Caki2 (cell line): ENCODE data around the gene SKP1. TPM values are rescaled to one million over a fixed set of nuclear protein-coding genes. Genes with fewer than 3 reads are reported as not detected.

ENCODE experiments used
- DNase-seq: peaks from one replicate; pipeline ENCODE4 v3.0.0-alpha.2; 2015; ENCODE audit warnings: low read depth
- in situ Hi-C: cut with HindIII; loops from 2 replicates; pipeline ENCODE4 v1.10.0; 2016; ENCODE audit warnings: low sequenced_read_pairs, low pct_unique_long_range_greater_than_20kb, mixed read lengths
- total RNA-seq: library from RNA; depleted of rRNA; stranded (reverse); fragments of >200 nt; shearing (Covaris generic); gene quantifications from 2 replicates; pipeline ENCODE4 v1.2.3, GENCODE V29; 2014; ENCODE audit warnings: low replicate concordance

The SKP1 gene
- total RNA-seq, 1 experiment from 2014 or later, result 685 TPM

- DNase-seq, result no peak
- in situ Hi-C loops, result no loop called here
Measured at GRCh38 chr5:134120386-134121138, 56.2 kb downstream of the SKP1 start.

DNA sequence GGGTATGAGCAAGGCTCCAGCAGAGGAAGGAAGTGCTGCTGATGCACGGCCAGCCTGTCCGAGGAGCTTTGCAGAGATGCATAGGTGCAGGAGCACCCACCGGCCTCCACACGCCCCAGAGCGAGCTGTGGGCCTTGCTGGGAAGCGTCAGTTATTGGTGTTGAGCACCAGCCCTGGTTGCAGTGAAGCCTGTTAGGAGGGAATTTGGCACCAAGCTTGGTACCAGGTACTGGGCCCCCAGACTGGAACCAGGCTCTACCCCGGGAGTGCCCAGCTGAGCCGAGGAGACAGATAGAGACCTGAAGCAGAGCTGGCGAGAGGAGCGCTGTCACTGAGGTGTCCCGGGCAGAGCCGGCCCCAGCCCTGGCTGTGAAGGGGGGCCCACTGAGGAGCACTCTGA, 57.0 kb downstream of the SKP1 start:
- in situ Hi-C loops, result no loop called here

GRCh38 chr5:134118212-134118835, 58.4 kb downstream of the SKP1 start:
- in situ Hi-C loops, result no loop called here
- DNase-seq, result no peak

More for the DNA sequence above, 57.0 kb downstream of the SKP1 start:
- DNase-seq, result no peak

DNA sequence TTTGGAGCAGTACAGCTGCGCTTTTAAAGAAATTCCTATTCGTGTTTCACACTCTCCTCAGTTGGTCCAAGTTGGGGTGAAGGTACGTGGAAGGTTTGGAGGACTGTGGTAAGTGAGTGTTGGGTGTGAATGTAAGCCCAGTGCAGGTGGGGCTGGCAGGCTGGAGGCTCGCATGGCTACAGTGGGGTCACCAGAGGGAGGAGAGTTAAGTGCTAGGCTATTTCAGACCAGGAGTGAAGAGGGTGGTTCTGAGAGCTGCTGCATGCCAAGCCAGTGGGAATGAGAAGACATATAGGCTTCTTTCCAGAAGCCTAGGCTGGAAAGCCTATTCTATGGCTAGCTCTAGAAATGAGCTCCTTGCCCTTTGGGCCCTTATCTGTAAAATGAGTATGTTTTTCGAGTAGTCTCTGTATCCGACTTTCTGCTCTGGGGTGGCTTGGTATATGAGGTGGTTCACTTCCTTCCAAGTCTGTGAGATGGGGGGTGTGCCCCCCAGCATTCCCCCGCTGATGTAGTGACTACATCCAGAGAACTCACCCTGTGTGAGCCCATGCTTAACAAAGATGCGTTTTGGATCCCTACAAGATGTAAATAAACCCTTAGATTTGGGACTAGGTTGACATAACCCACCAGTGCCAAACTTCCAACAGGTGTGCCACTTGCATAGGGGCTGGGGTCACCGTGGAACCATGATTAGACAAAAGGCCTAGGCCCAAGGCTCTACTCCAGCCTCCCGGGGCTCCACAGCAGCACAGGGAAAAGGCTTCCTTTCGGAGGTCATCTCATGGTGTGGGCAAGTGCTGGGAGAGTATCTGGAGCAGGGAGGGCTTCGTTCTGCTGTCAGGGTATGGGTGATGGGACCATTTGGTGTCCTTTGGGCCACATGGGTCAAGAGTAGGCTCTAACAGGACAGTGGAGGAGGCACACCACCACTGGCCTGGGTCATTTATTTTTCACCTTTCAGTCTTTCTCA, 59.7 kb downstream of the SKP1 start:
- in situ Hi-C loops, result no loop called here
- no peak for DNase-seq

- DNase-seq, result no peak
- in situ Hi-C loops, result no loop called here
Measured at GRCh38 chr5:134116286-134116685, 60.5 kb downstream of the SKP1 start.

DNA sequence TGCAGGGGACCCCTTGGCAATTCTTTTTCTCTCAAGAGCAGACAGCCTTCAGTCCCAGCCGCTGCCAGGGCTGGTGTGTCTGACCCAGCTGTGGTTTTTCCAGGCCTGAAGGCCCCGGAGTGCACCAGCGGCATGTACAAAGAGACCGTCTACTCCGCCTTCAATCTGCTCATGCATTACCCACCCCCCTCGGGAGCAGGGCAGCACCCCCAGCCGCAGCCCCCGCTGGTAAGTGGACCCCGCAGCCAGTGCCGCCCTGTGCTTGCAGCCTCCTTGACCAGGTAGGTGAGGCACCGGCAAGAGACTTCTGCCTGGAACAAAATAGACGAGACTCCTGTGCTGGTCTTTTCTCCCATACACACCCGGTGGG, 61.0 kb downstream of the SKP1 start:
- no peak for DNase-seq
- in situ Hi-C loops, result no loop called here

DNA sequence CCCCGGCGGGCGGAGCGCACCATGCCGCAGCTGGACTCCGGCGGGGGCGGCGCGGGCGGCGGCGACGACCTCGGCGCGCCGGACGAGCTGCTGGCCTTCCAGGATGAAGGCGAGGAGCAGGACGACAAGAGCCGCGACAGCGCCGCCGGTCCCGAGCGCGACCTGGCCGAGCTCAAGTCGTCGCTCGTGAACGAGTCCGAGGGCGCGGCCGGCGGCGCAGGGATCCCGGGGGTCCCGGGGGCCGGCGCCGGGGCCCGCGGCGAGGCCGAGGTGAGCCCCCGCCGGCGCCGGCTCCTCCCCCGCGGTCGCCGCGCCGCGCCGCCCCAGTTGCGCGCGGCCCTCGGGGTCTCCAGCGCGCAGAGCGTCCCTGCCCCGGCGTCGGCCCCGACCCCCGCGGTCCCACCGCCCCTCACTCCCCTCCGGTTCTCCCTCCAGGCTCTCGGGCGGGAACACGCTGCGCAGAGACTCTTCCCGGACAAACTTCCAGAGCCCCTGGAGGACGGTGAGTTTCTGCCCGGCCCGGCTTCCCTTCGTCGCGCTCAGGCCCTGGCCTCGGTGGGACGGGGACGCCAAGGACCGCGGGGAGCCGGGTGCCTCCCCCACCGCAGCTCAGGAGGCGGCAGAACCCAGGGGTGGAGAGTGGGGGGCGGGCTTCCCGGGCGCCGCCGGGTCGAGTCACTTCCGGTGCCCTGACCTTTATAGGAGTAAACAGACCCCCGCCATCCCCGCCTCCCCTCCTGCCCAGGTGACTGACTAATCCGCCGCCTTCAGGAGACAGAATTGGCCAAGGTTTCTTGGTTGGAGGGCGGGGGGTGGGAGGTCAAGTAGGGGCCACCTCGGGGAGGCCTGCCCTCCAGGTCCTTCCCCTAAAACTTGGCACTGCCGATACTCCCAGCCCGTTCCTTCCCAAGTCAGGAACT, 61.6 kb downstream of the SKP1 start:
- in situ Hi-C loops, result no loop called here
- no peak for DNase-seq

DNA sequence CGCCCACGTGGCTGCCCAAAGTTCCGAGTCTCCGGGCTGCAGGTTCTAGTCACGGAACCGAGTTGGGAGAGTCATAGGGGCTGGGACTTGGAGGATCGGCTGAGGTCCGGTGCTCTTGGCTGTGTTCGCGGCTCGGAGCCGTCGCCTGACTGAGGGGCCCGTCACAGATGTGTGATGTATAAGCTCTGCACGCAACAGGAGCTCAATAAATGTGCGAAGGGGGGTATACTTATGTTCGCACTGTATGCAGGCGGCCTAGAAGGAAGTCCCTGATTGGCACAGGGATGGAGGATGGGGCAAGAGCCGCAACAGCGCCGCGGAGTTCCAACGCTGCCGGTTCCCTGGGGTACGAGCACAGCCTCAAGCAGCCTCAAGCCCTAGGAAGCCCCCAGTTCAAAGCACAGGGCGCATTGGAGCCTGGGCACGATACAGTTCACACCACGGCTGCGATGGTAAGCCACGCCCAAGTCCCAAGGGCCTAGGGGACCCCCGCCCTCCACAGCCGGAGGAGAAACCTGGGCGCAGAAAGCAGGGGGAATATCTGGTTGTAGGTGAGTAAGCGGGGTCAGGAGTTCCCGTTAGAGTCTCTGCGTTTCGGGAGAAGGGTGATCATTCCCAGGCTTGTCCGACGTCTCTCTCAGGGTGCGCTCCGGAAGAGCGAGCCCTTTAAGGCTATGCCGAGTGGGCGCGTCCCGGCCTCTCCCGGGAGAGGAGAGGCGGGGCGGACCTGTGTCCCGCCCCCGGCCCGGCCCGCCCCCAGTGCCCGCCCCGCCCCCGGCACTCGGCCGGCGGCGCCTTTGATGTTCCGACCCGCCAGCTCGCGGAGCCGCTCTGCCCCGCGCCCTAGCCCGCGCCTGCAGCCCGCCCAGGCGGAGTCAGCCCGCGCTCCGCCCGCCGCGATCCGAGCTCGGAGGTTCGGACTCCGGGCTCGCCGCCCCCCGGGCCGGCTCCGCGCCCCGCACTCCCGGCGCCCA, 62.6 kb downstream of the SKP1 start, which contains the start of gene TCF7:
TSS of gene TCF7 (plus strand) at position 780 of the 974 bp plus-strand sequence. CDS start 226 bp downstream, outside the sequence.
- in situ Hi-C loops, result no loop called here
- DNase-seq, result peak; percentile 70

- in situ Hi-C loops, result no loop called here
- DNase-seq, result no peak
Measured at GRCh38 chr5:134113363-134113889, 63.3 kb downstream of the SKP1 start.

DNA sequence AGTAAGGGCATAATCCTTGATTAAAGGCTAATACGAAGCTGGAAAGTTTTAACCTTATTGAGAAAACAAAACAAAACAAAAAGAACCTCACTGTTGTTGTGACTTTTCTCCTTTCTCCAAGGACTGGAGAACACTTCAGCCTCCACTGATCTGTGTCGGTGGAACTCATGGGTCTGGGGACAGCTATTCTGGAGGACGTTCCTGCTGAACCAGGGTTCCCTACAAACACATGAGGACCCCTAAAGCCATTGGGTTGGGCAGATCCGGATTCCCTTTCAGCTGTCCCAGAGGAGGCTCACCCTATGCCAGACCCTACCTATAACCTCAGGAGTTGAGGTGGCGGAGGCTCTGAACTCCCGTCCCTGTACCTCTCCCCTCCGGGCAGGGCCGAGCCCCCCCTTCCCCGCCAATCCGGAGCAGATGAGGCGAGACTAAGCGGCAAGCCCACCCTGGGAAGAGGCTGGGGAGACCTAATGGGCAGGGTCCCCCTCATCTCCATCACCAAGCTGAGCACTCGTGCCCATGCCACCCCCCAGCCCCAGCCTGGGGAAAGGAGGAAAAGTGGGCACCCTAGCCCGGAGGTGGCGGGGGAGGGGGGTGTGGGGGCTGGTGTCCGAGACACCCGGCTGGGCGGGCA, 63.9 kb downstream of the SKP1 start:
- in situ Hi-C loops, result no loop called here
- DNase-seq, result no peak

DNA sequence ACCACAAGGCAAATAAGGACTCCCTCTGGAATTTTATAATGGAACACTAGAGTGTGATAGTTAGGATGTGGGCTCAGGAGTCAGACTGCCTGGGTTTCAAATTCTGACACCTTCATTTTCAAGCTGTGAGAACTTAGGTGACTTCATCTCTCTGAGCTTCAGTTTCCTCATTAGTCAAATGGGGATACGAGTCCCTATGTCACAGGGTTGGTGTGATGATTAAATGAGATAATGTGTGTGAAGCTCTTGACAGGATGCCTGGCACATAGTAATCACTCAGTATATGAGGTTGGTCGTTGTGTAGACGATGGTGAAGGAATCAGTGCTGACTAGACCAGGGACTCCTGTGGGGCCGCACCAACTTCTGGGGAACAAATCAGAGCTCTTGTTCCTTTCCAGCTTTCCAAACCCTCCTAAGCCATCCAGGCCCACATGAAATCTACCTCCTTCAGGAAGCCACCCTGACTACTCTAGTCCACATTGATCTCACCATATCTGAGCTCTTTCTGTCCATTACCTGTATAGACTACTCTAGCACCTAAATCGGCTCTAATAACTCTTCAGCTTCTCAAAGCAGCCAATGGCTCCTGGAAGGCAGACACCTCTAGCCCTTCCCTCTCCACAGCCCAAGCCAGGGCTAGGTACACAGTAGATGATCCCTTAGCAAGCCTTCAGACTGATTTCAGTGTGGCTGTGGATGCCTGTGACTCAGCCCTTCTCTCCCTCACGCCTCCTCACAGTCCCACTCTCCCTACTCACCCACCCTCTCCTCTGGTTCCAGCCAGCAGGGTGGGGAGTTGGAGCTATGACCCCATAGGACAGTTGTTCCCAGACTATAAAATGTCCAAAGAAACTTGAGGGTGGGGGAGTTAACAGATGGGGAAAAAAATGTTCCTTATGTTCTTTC, 64.8 kb downstream of the SKP1 start:
- no peak for DNase-seq
- in situ Hi-C loops, result no loop called here

DNA sequence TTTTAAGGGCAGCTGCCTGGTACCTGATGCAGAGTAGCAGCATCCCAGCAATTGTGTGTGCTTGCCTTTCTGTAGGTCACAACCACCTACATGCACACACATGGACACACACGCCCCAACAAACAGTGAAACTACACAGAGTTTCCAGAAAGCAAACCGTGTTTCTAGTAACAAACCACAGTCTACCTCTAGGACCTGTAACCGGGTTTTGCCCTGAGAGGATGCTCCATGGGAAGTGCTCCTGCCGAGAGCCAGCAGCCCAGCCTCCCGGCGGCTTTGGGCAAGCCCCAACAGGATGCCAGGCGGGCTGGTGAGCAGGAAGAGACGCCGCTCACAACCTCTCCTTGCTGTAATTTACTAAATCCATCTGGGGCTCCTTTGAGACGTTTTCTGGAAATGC, 66.4 kb downstream of the SKP1 start:
- in situ Hi-C loops, result no loop called here
- no peak for DNase-seq

GRCh38 chr5:134107779-134108178, 69.0 kb downstream of the SKP1 start:
- DNase-seq, result no peak
- in situ Hi-C loops, result no loop called here

DNA sequence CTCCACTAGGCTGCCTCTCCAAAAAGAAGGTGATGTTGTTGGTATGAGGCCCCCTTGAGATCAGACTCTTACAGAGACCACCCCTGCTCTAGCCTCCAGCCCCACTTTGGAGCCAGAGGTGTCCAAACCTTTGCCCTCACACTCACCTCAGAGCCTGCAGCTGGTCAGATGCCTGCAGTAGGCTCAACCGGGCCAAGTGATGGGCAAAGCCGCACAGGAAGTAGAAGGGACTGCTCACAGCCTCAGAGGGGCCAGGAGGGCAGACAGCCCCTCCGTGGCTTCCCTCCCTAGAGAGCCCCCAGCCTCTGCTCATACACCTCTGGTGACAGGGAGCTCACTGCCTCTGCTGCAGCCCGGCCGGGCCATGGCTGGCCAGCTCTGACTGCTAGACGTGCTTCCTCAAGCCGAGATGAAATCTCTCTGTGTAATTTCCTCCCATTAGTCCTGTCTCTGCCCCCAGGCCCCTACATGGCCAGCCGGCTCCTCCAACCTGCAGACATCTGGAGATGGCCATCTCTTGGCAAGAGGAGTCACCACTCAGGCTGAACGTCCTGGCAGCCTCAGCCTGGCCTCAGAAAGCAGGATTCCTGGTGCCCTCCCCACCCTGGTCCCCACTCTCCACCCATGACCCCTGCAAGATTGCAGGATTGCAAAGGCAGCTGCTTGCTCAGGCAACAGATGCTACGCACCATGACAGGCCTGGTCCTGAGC, 69.6 kb downstream of the SKP1 start:
- in situ Hi-C loops, result no loop called here
- DNase-seq, result no peak
